HK-2 (cell line): ENCODE results near the gene WDR59.
"Not testable (repeated sequence)": the region's sequence is repeated elsewhere in the genome, so short reads cannot be mapped to it uniquely, and the experiment has no call there.

Source experiments
- DNase-seq: peaks from one replicate; pipeline ENCODE4 v3.0.0-alpha.2; 2018; ENCODE audit not compliant: unreplicated experiment

The WDR59 gene

DNA sequence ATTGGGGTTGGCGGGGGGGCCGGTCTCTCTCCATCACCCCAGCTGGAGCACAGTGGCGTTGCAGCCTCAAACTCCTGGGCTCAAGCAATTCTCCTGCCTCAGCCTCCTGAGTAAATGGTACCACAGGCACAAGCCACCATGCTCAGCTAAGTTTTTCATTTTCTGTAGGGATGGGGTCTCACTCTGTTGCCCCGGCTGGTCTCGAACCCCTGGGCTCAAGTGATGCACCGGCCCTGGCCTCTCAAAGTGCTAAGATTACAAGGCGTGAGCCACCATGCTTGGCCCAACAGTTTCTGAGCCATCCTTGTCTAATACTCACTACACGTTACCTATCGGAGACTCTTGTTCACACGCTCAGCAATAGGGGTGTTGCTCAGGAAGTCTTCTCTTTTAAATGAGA, 11.6 kb downstream of the WDR59 start:
- DNase-seq, result no peak

DNA sequence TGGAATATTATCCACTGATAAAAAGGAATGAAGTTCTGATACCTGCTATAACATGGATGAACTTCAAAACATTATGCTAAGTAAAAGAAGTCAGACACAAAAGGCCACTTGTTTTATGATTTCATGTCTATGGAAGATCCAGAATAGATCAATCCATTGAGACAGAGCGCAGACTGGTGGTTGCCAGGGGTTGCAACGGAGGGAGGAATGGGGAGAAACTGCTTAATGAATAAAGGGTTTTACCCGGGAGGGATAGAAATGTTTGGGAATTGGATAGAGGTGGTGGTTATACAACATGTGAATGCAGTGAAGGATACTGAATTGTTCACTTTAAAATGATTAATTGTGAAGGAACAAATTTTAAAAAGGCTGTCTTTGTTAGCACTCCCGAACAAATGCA, 30.2 kb downstream of the WDR59 start:
- no peak for DNase-seq

DNA sequence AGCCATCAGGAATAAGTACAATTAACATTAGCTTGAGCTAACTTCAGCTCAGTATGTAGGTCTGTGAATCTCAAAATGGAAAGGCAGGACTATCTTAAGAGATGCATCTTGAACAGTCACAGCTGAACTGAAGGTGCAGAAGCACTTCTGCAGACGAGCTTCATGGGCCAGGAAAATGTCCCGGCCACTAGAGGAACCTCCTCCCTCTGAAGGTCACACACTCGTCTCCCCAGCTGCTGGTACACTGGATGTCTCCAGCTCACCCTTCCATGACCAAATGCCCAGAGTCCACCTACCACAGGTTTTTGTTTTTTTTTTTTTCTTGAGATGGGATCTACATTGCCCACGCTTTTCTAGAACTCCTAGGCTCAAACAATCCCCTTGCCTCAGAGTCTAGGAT, 33.2 kb downstream of the WDR59 start:
- no peak for DNase-seq

DNA sequence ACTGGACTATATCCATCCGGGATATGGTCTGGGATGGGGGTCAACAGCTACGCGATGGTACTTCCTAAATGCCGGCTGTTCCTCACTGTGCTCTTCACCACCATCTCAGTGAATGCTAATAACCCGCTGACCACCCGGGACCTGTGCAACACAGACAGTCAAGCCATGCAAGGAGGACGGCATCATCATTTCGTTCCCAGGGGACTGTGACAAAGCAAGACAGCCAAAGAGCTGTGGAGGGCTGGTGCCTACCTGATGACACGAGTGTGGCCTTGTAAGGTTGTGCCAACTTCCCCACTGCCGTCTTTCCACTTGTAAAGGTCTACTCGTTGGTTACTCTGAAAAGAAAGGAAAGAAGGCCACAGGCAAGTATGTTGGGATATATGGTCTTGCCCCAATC, 33.7 kb downstream of the WDR59 start:
- no peak for DNase-seq

DNA sequence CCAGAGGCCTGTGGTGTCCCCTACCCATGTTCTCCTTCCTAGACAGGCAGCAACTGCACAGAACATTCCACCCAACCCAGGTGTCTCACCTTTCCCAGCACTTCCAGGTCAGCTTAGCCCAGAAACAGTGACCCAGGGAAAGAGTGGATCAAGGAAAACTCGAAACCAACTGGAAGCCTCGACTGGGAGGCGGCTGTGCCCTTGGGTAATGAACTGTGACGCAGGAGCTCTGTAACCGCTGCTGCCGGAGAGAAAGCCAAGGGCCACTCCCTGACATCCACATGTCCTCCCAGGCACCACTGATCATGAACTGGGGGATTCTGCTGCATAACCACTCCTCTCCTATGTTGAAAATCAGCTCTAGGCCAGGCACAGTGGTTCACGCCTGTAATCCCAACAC, 34.4 kb downstream of the WDR59 start:
- no peak for DNase-seq

DNA sequence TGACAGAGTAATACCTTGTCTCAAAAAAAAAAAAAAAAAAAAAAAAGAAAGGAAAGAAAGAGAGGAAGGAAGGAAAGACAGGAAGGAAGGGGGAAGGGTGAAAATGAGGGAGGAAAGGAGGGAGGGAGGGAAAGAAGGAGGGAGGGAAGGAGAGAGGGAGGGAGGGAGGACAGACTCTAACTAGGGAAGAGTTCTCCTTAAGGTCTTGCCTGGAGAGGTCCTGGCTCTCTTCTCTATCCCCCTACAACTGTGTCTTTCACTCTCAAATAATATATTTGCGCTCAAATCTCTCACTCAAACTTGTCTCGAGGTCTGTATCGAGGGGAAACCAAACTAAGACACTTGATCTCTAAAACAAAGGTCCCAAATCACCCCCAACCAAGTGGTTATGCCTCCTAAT, 35.6 kb downstream of the WDR59 start:
- no peak for DNase-seq

DNA sequence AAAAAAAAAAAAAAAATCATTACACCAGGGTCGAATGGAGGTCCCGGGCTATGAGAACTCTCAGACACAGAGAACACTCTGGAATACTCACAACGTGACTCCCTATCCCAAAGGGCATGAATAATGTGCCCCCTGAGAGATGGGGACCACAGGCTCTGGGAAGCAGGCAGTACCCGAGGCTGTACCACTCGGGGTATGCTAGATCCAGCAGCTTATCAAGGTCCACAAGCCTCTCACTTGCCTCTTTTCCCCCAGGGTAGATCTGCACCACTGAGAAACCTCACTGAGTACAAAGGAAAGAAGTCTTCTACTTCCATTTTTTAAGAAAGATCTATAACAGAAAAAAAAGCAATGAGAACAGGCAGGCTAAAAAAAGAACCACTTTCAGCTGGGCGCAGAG, 40.5 kb downstream of the WDR59 start:
- DNase-seq, result no peak

DNA sequence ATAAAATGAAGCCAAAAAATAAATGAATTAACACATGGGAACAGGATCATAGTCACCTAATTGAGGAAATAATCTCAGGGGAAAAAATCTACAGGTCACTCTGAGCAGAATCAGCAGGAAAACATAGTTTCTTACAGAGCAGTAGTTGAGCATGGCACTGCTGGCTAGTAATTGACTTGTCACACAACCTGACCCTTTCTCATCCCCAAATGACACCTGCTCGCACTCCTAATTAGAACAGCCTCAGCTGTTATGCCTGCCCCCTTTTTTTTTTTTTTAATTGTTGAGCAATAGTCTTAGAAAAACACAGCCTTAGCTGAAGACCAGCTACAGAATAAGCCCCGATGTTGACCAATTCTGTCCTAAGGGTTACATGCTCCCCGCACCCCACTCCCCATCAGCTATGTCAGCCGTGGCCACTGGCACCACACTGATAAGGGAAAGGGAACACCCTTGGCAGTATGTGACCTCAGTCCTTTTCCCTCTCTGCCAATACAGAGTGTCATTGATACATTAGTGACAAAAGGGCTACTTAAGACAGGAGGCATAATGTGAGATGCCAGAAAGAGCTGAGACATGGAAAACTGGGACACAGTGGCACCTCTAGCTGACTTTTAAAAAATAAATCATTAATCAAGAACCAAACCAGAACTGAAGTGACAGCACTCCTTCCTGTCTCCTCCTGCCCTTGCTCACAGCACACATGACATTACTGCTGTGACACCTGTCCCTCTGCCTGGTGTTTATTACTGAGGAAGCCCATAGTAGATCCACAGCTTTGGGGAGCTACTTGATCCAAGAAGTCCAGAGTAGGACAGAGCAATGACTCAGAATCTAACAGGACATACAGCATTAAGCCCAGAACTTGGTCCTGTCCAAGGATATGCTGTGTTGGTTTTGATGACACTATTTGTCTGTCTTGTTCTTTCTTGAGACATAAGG, 41.7 kb downstream of the WDR59 start:
- DNase-seq, result no peak

DNA sequence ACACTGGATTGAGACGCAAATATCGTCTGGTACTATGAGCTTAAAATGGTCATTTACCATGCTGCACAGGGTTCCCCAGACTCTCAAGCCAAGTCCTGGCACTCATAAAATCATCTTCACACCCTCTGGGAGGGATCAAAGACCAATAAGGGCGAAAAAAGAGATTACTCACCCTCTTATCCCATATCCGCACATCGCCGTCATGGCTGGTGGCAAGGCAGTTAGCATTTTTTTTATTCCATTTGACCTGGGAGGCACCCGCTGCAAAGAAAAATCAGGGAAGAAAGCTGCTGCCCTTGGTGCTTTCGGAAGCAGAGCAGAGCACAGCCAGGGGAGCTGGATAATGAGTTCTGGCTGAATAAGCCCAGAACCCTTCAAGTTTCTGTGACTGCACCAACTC, 42.4 kb downstream of the WDR59 start:
- DNase-seq, result no peak

DNA sequence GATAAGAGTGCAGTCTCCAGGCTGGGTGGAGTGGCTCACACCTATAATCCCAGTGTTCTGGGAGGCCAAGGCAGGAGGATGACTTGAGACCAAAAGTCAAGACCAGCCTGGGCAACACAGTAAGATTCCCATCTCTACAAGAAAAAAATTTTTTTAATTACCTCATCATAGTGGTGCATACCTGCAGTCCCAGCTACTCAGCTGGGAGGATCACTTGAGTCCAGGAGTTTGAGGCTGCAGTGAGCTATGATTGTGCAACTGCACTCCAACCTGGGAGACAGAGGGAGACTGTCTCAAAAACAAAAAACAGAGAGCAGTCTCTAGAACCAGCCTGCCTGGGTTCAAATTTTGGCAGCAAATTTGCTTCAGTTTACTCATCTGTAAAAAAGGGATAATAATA, 45.2 kb downstream of the WDR59 start:
- DNase-seq, result no peak

DNA sequence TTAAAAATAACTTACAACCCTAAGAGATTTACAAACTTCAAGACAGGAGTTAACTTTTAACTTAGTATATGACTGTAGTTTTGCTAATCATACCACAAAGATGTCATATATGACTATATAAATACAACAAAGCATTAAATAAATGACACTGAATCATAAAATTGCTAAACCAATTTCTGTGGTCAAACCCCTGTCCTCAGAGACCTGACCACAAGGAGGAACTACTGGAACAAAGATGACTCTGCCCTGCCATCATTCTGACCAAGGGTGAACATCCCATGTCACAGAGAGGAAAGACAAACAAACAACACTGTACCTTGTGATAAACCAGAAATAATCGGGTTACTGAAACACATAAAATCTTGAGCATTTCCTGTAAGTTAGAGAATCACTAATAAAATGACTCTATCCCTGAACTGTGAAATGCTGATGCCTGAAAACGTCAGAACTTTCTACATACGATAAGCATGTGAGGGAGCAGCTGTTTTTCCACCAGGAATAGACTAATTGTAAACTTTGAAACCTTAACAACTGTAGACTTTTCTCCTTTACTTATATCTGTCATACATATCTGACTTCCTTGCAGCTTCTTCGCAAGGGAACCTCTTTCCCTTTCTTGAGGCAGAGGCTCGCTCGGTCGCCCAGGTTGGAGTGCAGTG, 47.9 kb downstream of the WDR59 start:
- peak; percentile 11 for DNase-seq

DNA sequence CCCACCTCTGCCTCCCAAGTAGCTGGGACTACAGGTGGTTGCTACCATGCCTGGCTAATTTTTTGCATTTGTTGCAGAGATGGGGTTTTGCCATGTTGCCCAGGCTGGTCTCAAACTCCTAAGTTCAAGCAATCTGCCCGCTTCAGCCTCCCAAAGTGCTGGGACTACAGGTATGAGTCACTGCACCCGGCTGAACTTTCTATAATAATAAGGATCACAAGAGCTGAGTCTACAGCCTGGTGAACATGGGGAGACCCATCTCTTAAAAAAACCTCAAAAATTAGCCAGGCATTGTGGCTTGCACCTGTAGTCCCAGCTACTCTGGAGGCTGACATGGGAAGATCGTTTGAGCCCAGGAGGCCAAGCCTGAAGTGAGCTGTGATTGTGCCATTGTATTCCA, 53.5 kb downstream of the WDR59 start:
- DNase-seq, result no peak

DNA sequence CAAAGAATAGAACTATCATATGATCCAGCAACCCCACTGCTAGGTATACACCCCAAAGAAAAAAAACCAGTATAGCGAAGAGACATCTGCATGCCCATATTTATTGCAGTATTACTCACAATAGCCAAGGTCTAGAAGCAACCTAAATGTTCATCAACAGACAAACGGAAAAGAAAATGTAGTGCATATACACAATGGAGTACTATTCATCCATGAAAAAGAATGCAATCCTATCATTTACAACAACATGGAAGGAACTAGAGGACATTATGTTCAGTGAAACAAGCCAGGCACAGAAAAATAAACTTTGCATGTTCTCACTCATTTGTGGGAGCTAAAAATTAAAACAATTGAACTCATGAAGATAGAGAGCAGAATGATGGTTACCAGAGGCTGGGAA, 55.3 kb downstream of the WDR59 start:
- DNase-seq, result no peak

DNA sequence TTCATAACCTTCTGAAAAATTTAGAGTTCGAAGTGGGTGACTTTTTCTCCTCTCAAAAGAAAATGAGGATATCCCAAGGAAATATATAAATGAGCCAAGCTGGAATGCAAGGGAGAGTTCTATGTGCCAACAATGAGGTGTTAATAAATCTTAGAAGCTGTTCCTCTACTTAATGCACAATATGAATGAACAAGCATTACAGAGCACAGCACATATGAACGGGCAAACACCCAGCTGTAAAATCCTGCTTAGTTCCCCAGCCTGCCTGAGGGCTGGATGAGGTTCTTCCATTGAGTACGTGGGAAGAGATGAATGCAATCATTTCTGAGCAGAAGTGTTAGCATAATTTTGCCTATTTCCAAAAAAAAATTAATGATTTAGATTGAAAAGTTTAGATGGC, 58.1 kb downstream of the WDR59 start:
- no peak for DNase-seq

DNA sequence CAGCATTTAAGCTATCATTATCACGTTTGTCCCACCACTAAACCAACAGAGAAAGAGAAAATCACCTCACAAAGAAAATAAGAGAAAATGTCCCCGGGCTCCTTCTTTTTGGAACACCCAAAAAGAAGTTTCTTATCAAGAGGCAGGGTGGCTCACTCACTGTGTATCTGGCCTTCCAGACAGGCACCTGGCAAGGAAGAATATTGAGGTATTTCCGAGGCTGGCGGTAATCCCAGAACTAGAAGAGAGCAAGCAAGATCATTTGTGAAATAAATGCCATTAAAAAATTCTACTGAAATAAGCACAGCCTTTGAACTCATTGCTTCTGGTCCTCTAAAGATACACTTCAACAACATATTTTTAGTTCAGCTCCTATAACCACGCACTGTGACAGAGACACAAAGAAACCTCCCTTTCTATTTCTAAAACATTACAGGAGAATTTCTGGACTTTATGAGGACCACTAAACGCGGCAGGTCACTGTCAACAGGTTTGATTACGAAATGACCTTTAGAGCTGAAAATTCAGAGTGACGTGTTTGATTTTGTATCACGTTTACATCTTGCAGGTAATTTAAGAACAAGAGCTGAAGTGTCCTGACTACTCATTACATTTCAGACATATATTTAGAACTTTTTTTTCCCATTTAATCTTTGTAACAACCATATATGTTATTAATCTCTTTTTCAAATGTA, 61.0 kb downstream of the WDR59 start:
- no peak for DNase-seq

DNA sequence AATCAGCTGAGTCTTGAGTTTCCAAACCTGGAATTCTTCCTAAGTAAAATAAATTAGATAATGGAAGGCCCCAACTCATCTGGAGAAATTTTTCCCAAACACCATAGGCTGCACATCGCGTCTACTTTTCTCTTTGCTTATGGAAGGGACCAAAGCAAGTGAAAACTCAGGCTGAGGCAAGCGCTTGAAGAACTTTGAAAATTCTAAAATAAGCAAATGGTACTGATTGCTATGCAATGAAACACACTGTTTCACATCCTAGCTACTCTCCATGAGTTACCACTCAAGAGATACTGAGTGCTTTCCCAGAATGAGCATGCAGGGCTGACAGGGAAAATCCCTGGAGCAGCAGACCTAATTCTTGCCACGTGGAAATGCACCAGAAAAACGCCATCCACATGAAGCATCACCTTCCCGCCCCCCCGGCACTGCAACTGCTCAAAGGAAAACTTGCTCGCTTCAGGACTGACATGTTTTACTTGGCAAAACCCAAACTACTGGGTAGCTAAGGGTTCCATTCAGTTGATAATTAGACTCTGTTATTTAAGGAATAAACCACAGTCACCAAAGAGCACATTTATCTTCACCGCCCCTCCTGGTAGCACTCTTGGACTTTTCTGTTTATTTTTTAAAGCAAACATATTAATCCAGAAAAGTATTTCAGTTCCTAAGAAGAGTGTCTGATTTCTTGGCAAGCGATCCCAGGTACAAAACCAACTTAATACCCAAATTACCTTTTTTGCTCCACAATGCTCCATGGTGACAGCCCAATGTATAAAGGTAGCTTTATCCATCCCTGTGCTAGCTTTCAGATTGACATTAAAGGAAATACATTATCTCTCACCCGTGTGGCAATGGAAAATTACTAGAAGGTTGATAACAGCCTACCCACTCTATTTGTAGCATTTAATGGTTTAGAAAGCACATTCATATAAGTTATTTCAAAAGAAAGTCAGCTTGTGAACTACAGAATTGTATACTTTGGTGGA, 62.5 kb downstream of the WDR59 start:
- DNase-seq, result no peak

DNA sequence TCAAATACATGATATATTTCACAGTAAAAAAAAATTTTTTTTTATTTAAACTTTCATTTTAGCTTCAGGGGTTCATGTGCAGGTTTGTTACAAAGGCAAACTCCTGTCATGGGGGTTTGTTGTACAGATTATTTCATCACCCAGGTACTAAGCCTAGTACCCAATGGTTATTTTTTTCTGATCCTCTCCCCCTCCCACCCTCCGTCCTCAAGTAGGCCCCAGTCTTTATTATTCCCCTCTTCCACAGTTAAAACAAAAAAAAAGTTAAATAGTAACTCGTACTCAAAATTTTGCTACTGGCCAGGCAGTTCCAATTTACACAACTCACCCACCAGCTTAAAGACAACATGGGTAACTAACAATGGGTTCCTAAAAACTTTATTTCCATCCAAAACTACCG, 63.9 kb downstream of the WDR59 start:
- no peak for DNase-seq

DNA sequence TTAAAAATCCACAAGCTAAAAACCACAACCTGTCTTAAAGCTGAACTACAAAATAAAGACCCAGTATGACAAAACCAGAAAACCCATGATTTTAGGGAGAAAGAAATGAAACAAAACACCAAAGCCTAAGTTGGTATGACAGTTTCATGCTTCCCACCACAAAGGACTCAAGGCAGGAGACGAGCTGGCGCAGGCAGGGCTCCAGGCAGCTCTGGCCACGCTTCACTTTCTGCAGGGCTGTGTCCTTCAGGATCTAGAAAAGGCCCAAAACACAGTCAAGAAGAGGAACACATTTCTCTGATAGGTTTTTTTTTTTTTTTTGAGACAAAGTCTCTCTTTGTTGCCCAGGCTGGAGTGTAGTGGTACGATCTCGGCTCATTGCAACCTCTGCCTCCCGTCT, 75.3 kb downstream of the WDR59 start:
- no peak for DNase-seq

DNA sequence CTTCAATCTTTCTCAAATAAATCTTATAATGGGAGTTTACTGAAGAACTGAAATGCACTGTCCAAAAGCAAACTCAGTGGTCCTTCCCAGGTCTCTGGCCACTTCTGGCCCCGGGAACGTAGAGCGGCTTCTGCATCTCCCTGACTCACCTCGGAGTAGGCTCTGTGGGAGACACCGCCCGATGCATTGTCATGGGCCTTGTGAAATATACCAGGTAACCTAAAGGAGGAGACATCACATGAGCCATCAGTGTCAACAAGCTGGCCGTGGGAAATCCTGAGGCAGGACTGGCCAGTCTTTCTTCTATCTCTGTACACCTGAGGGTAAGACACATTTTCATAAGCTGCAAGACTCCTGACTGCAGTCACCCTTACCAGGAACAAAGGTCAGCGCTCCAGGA, 76.2 kb downstream of the WDR59 start:
- not testable (repeated sequence) for DNase-seq

DNA sequence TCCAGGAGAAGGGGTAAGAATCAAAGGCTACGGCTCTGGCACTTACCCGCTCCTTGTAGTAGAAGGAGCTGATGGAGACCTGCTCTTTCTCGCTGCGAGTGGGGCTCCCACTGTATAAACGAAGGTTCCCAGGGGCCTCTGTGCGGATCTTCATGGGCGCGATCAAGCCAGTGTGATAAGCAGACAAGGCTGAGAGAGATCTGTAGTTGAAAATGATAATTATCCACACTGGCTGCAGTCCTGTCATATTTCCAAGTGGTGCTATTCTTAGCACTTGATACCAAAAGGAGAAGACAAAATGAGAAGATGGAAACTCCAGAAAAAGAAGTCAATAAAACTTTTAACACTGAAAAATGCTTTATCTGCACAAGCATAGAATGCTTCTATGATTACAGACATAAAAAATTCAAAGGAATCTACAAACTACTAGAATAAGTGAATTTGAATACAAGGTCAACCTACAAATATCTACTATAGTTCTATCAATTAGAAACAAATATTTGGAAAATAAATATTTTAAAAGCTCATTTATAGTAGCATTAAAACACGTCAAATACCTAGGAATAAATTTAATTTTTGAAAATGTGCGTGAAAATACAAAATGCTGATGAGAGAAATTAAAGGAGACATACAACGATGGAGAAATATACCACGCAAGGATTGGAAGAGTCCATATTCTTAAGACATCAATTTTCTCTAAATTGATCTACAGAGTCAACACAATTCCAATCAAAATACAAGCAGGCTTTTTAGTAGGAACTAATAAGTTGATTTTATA, 80.8 kb downstream of the WDR59 start:
- DNase-seq, result no peak

DNA sequence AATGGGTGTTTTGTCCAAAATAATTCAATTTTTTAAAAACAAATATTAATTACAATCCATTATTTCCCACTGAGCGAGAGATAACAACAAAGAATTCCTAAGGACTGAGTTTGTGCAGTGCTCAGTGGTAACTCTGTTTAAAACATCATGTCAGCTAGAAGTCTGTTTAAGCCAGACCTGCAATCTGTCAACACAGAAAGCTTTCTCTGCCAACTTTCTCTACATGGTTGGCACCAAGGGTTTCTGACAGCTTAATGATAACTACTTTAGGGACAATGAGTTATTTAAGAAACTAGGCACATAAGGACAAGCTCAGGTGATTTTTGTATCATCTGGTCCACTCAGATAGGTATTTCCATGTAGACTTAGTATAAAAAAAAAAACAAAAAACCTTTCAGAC, 81.8 kb downstream of the WDR59 start:
- no peak for DNase-seq
